NCI-H128 (cell line): ENCODE results near the gene PAK2.
"Not testable (repeated sequence)": the region's sequence is repeated elsewhere in the genome, so short reads cannot be mapped to it uniquely, and the experiment has no call there.

Experiments
- DNase-seq: peaks from one replicate; lab custom pipeline; 2025; ENCODE audit not compliant: unreplicated experiment; lab: John Stamatoyannopoulos, UW

The PAK2 gene

GRCh38 chr3:196777836-196778235 lies 38.2 kb downstream of the PAK2 start:
- no peak for DNase-seq

DNA sequence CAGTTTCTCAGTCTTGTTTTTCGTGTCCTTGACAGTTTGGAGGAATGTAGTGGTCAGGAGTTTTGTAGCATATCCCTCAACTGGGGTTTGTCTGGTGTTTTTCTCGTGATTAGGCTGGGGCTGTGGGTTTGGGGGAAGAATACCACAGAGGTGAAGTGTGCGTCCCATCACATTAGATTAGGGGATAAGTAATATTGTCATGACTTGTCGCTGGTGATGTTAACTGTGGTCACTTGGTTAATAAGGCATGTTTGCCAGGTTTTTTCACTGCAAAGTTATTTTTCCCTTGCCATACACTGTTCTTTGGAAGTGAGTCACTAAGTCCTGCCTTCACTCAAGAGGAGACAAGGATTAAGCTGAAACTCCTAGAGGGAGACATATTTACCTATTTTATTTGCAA lies 39.1 kb downstream of the PAK2 start:
- no peak for DNase-seq

- DNase-seq: no peak
These were observed 42.9 kb downstream of the PAK2 start for GRCh38 chr3:196782511-196782910.

- no peak for DNase-seq
These were observed 48.9 kb downstream of the PAK2 start for GRCh38 chr3:196788528-196788927.

- DNase-seq: no peak
These were observed 50.3 kb downstream of the PAK2 start for GRCh38 chr3:196789885-196790359.

GRCh38 chr3:196790636-196791035 lies 51.0 kb downstream of the PAK2 start:
- DNase-seq: no peak

DNA sequence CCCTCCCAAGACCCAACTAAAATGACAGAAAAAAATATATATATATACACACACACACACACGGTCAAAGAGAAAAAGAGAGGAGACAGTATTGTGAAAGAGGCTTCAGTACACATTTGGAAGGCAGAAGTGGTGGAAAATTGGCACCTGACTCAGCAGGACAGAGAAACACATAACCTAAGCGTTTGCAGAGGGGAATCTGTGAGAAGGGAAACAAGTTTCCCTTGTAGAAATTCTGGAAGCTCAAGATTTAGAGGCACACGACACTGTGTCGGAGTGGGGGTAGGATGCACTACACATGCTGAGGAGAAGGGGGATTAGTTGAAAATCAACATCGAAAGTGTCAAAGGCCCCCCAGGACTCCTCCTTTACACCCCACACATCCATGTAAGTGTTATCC lies 53.1 kb downstream of the PAK2 start:
- DNase-seq: no peak

DNA sequence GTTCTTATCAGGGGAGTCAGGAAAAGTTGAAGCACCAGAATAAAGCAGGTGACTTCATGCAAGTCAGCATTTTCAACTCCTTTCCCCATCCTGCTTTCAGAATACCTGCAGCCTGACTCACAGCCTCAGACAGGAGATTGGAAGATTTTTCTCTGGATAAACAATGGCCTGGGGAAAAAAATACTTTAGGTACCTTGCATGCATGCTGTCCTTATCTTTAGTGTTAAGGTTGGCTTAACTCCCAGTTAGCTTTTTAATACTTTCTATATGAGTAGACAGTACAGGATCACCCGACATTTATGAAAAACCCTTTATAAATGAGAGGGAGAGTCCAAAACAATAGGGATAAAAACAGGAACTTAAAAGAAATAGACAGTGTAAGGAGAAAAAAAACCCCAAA lies 53.6 kb downstream of the PAK2 start:
- DNase-seq: no peak

GRCh38 chr3:196794467-196794866 lies 54.8 kb downstream of the PAK2 start:
- DNase-seq: no peak

GRCh38 chr3:196796317-196796716 lies 56.7 kb downstream of the PAK2 start:
- DNase-seq: no peak

GRCh38 chr3:196800742-196801434 lies 61.2 kb downstream of the PAK2 start:
- DNase-seq: no peak

GRCh38 chr3:196803891-196804468 lies 64.3 kb downstream of the PAK2 start:
- no peak for DNase-seq

DNA sequence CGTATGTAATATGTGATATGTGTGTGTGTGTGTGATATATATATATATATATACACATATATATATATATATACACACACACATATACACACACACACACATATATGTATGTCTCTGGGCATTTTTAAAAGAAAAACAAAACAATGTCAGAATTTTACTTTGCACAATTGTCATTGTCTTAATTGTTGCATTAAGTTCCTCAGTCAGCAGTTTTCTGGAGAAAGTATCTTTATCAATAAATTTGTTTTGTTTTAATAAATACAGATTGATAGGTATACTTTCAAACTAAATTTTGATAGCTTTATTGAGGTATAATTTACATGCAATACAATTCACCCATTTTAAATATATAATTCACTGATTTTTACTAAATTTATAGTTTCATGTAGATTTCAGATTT lies 65.1 kb downstream of the PAK2 start:
- no peak for DNase-seq

GRCh38 chr3:196810963-196811581 lies 71.4 kb downstream of the PAK2 start:
- no peak for DNase-seq

DNA sequence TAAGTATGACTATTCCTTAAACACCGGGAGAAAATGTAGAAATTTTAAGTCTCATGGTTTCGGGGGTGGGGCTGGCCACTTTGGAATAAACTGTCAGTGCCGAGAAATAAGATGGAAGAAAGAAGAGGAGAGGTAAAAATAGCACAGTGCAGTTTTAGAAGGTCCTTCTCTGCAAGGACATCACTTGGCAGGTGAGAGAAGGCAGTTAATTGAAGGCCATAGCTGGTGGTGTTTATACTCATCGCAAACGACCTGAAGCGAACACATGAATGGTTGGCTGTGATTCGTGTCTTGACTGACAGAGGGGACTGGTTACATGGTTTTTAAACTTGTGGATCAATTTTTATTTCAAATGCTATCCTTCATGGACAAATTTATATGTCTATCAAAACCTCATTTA lies 73.2 kb downstream of the PAK2 start:
- no peak for DNase-seq

DNA sequence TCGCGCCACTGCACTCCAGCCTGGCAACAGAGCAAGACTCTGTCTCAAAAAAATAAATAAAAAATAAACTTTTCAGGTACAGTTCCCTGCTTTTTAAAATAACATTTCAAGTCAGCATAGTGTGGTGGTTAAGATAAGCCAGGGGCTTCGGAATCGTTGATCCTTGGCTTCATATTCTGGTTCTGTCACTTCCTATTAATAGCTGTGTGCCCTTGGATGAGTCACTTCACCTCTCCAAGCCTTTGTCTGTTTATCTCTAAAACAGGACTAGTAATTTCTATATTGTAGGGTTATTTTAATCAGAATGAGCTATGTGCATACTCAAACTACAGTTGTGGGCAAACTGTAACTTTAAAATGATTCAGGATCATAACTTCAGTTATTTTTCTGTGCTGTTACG lies 74.2 kb downstream of the PAK2 start:
- DNase-seq: no peak

DNA sequence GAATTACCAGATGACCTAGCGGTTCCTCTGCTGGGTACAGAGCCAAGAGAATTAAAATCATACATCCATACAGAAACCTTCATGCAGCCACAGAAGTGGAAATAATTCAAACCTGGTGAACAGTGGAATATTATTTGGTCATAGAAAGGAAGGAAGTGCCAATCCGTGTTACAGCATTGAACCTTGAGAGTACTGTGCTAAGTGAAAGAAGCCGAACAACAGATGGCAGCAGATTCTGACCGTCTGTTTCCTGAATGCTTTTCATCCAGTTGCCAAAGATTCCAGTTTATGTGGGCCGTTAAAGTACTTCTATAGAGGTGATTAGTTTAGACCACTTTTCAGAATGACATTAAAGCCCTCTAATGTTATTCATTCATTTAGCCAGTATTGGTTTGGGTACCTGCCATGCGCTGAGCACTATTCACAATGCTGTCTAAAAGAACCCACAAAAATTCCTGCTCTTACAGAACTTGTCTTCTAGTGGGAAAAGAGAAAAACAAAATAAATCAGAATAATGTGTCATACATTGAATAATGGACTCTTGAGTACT lies 82.2 kb downstream of the PAK2 start:
- DNase-seq: no peak

DNA sequence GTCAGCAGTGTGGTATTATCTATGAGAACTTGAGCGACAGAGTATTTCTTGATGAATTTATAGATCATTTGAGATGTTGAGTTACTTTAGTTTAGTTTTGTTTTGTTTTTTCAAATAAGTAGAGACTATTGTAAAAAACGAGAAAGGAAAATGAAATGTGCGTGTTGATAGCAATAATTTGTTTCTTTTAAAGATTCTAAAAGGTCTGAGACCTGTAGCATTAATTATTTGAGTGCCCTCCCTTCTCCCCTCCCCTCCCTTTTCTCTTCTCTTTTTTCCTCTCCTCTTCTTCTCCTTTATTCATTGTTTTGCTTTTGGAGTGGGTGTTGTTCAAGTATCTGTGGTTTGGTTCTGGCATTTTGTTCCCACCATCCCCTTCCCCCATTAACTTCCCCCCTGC lies 90.0 kb downstream of the PAK2 start:
- not testable (repeated sequence) for DNase-seq

- no peak for DNase-seq
These were observed 95.4 kb downstream of the PAK2 start for GRCh38 chr3:196835086-196835485.

DNA sequence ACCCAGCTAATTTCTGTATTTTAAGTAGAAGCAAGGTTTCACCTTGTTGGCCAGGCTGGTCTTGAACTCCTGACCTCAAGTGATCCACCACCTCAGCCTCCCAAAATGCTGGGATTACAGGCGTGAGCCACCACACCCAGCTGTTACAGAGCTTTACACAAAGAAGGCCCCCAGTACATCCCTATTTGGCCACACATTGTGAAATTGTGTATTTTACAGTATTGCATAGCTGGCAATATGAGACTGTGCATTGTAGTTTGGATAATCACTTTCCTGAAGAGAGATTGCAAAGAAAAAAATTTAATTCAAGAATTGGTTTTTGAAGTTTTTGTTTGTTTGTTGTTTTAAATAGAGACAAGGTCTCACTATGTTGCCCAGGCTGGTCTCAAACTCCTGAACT lies 97.0 kb downstream of the PAK2 start:
- DNase-seq: not testable (repeated sequence)

DNA sequence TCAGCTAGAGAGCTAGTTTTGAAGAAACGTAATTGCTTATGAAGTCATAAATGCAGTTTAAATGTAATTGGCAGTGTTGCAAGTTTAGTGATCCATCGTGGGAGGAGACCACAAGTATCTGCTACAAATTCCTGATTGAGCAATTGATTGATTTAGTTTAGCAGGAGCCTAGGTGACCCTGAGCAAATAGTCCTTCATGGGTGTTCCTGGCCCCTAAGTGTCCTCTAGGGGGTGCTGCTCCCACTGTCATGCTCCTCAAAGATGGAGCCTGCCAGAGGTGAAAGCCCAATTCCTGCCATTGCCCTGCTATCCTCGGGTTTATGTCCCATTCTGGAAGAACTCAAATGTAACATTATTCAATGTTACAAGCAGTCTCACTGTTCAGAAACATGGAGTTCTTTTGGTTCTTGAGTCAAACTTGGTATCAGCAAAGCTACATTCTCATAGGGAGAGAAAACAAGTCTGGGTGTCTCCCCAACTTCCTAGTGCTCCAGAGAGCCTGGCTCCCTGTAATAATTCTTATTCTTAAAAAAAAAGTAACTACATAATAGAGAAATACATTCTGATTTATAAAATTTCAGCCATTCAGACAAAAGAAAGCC lies 98.3 kb downstream of the PAK2 start:
- DNase-seq: no peak

GRCh38 chr3:196839351-196839750 lies 99.7 kb downstream of the PAK2 start:
- not testable (repeated sequence) for DNase-seq
